AG09319 (cell line): Measurements from ENCODE around the gene ATRNL1.

Source experiments
- DNase-seq: peaks from one replicate; pipeline ENCODE4 v3.0.0-alpha.2; 2010; ENCODE audit warnings: low read depth; ENCODE audit errors: extremely low read depth
- CTCF ChIP-seq: IDR thresholded peaks from 2 replicates; pipeline ENCODE4 v1.5.1; 2011; ENCODE audit warnings: low read depth, mild to moderate bottlenecking, inconsistent platforms, low read length, moderate library complexity

The ATRNL1 gene

DNA sequence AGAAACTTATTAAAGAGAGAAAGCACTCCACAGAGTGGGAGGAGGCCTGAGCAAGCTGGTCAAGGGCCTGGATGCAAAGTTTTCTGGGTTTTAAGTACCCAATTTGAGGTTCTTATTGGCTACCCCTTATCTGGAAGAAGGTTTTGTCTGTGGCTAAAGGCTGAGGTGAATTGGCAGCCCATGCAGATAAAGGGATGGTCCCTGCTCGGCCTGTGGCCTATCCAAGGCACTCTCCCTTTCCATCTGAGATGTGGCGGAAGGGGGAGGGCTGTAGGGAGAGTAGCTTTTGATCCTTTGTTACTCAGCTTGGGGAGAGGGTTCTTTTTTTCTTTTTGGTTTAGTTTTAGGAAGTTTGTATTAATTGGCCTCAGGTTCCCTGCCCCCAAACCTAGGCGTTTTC lies 465.1 kb downstream of the ATRNL1 start:
- no peak for DNase-seq
- TF ChIP-seq CTCF, result no peak

- no peak for DNase-seq
These were observed 473.7 kb downstream of the ATRNL1 start for GRCh38 chr10:115566867-115567266.

DNA sequence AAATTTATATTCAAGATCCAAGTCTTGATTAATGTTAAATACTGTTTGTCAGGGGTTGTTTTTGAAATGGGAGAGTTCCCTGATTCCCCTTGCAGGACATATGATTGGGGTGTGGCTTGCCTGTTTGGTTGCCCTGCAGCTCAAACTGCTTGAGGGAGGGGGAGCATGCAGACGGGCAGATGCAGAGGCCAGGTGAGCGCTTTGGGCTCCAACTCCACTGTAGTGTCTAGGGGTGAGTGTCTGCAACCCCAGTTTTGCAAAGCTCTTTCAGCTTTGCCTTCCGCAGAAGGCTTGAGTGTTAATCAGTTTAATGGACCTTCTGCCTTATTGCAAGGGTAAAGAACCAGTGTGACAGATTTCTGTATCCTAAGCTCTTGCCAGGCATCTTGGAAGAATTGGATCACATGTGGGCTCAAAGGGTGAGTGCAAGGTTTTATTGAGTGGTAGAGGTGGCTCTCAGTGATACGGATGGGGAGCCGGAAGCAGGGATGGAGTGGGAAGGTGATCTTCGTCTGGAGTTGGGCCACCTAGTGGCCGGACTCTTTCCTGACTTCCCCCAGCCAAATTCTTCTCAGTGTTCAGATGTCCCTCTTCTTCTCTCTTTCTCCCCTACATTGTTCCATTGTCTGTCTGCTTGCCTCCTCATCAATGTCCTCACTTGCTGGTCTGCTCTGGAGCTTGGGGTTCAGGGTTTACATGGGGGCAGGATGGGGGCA lies 479.7 kb downstream of the ATRNL1 start:
- TF ChIP-seq CTCF, result no peak; the same call in 1 of the 2 replicates
- DNase-seq, result no peak

More at GRCh38 chr10:115566867-115567266, 473.7 kb downstream of the ATRNL1 start:
- TF ChIP-seq CTCF, result no peak

- no peak for DNase-seq
- TF ChIP-seq CTCF, result no peak
These were observed 487.1 kb downstream of the ATRNL1 start for GRCh38 chr10:115580239-115580638.

GRCh38 chr10:115593060-115593459 lies 499.9 kb downstream of the ATRNL1 start:
- TF ChIP-seq CTCF, result no peak
- no peak for DNase-seq

DNA sequence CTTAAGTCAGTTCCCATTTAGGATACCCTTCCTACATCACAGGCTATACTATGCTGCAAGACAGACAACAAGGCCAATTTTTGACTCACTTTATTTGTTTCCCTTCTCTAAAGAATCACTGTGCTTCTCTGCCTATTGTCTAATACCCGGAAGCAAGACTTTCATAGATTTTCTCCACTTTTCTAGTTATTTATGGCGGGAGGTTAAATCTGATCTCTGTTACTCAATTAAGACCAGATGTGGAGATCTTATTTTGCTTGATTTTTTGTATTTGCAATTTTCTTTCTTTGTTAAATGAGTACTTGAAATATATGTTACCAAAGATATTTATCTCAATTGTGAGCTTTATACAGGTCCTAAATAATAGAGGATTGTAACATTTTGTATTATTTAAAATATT lies 511.5 kb downstream of the ATRNL1 start:
- TF ChIP-seq CTCF, result no peak
- DNase-seq, result no peak

DNA sequence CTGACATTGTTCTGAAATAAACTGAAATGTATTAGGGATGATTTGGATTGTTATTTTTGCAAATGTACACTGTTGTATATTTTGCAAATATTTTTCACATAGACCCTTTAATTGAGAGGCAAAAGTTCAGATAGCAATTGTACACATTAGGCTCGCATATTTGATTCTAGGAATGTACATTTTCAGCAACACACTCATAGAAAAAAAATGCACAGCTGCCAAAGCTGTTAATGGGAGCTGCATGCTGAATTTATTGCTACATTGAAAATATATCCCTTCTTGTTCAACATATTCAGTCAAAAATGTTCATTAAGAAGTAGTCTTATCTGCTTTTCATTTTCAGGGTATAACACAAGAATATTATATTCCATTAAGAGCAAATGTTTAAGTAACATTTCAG lies 512.9 kb downstream of the ATRNL1 start:
- TF ChIP-seq CTCF, result no peak
- no peak for DNase-seq
